ENCODE data around the gene ARFGEF3.
A peak's percentile ranks its signal among the peaks of the same experiment; 100 is the strongest.
"Not testable (repeated sequence)": the region's sequence is repeated elsewhere in the genome, so short reads cannot be mapped to it uniquely, and the experiment has no call there.

ARFGEF3 gene

DNA sequence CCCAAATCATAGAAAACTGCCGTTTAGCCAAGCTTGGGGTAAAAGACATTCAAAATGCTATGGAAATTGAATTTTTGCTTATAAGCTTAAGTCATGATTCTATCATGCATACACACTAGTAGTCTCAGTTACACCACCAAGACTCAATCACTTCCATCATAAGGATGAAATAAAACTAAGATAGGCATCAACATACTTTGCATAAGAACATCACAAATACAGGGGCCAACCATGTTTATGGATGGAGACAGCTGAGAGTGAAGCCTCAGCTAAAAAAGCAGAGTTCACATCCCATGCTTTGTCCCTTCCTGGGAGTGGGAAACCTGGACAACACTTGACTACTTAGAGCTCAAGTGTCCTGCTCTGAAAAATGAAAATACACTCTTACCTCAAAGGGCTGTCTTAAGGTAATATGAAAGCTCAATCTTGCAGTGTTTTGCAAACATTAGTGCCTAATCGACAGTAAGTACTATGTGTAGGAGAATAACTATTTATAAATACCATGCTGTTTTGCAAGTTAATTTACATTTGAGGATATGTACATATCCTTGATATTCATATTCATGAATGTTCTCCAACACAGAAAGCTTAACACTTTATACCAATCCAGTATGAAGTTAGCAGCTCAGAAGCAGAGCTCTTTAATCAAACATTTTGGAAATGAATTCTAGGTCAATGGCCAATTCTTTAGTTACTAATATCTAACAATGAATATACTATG lies 184.0 kb downstream of the ARFGEF3 start:
- H3K27ac ChIP-seq: peak overlapping the region; percentile 88
- TF ChIP-seq ZFX (IDR thresholded peaks at IDR 0.05; ENCODE audit: borderline replicate concordance): no peak
- no peak for TF ChIP-seq CTCF (IDR thresholded peaks at IDR 0.05)

DNA sequence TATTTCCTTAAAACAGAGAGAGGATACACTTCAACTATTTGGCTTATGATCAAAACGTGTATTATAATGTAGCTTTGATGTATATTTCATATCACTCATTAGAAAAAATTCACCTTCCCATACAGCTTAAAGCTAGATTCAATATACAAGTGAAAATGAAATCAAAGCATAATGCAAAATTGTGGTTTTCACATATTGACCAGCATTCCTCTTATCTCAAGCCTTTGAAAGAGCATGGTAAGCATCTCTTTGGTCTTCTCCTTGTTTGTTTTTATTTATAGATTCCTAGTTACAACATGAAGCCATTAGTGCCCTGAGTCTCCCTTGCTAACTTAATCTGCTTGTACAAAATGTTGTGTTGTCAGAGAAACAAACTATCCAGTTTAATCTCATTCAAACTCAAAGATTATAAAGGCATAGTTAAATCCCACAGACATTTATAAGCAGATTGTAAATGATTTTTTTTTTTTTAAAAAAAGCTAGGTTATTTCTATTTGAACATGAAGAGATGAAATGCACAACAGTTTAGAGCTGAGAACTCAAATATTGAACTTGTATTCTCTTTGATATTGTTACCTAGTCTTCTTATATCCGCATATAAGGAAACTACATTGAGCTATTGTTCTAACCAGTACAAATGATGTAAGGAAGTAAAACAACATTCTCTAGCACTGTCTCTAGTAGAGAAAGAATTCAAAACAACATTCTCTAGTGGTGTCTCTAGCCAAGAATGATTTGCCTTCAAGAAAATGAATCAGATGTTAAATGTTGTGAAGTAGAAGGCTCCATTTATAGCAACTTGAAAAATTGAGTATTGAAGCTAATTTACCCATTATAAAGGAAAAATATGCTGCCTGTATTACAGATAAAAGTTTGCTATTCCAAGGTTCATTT lies 184.8 kb downstream of the ARFGEF3 start:
- no peak for TF ChIP-seq ZFX (IDR thresholded peaks at IDR 0.05; ENCODE audit: borderline replicate concordance)
- no peak for TF ChIP-seq CTCF (IDR thresholded peaks at IDR 0.05)
- peak overlapping the region; percentile 88 for H3K27ac ChIP-seq

DNA sequence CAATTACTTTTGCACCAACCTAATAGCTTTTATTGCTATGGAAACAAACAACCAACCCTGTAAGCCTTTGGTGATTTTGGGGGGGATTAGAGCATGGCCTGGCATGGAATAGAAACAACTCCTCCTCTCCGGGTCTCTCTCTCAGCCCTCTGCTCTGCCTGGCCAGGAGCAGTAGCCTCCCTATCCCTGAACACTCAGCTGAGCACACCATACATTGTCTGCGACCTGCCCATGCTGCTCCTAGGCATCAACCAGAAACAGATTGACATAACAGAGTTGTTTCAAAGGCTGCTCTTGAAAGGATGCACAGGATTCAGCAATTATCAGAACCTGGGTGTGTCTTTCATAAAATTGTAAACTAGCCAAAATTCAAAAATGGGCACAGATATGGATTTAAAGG lies 186.1 kb downstream of the ARFGEF3 start:
- TF ChIP-seq CTCF (IDR thresholded peaks at IDR 0.05): no peak
- no peak for TF ChIP-seq ZFX (IDR thresholded peaks at IDR 0.05; ENCODE audit: borderline replicate concordance)
- peak overlapping the region; percentile 88 for H3K27ac ChIP-seq

DNA sequence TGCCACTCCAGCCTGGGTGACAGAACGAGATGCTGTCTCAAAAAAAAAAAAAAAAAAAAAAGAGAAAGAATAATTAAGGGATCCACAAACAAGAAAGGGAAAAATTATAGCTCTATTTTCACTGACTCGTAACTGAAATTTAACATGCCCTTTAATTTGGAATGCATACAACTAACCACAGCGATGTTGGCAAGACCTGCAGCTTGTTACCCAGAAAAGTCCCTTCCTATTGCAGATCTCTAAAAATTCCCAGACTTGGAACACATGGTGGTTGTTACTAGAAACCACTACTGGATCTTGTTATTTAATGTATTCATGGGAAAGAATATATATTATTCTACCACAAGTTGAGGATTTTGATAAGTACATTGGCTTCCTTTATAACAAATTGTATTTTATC lies 188.2 kb downstream of the ARFGEF3 start:
- TF ChIP-seq ZFX (IDR thresholded peaks at IDR 0.05; ENCODE audit: borderline replicate concordance): no peak
- no peak for TF ChIP-seq CTCF (IDR thresholded peaks at IDR 0.05)
- H3K27ac ChIP-seq: peak overlapping the region; percentile 88

DNA sequence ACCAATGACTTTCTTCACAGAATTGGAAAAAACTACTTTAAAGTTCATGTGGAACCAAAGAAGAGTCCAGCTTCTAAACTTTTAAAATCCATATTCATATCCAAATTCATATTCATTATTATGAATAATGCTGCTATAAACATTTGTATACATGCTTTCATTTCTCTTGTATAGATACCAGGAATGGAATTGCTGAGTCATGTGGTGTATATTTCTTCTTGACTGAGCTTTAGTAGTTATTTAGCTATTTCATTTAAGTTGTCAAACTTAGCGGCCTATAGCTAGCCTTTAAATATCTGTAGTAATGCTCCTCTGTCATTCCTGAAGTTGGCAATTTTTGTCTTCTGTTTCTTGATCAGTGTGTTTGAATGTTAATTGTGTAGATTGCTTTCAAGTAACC lies 196.2 kb downstream of the ARFGEF3 start:
- no peak overlapping the region for H3K27ac ChIP-seq
- TF ChIP-seq CTCF (IDR thresholded peaks at IDR 0.05) (no peak), ZFX (IDR thresholded peaks at IDR 0.05; ENCODE audit: borderline replicate concordance) (no peak)

GRCh38 chr6:138368684-138369083 lies 206.9 kb downstream of the ARFGEF3 start:
- not testable (repeated sequence) for H3K27ac ChIP-seq

DNA sequence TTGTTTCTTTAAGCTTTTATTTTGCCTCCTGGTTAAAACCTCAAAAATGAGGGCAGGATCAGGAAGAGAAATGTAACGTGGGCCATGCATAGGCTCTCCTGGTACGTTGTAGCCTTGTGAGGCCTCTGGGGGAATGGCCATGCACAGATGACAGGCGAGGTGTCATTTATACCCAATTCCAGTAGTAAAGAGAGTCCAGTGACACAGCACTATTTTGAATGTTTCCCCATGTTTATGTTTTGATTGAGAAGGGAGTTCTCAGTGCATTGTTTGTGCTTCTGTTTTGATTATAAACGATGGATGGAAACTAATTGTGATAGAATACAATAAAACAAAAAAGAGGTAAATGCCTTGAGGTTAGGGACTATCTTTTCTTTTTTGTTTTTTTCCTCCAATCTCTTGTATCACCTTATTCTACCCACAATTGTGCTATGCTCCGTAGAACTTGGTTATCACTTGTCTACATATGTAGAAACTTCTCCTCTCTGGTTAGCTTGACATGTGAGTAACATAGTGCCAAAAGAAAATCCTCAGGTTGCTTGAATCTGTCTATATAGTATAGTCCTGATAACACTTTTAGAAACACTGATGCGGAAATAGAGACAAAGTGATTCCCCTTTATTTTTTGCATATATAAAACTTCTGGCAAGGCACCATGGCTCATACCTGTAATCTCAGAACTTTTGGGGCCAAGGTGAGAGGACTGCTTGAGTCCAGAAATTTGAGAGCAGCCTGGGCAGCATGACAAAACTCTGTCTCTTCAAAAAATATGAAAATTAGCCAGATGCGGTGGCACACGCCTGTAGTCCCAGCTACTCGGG lies 209.1 kb downstream of the ARFGEF3 start:
- TF ChIP-seq CTCF (IDR thresholded peaks at IDR 0.05) (no peak), ZFX (IDR thresholded peaks at IDR 0.05; ENCODE audit: borderline replicate concordance) (no peak)
- H3K27ac ChIP-seq: peak overlapping the region; percentile 17; the same call in 1 of the 2 replicates

Measured in 22Rv1 (cell line).